K562 (cell line): ENCODE results near the gene CCL20. TPM values are rescaled to one million over a fixed set of nuclear protein-coding genes. Genes with fewer than 3 reads are reported as not detected.

Source experiments
- FOXP1 ChIP-seq: sonication (generic); formaldehyde crosslinking; IDR thresholded peaks from 2 replicates; pipeline ENCODE4 v1.8.0; 2022; ENCODE audit warnings: mild to moderate bottlenecking, missing genetic modification reagents
- GATA2 ChIP-seq: sonication (generic); formaldehyde crosslinking; IDR thresholded peaks from 2 replicates; pipeline ENCODE4 v1.4.0; 2020; ENCODE audit warnings: mild to moderate bottlenecking, missing genetic modification reagents
- GTF2F1 ChIP-seq: IDR thresholded peaks from 2 replicates; pipeline ENCODE4 v1.6.1; 2011; ENCODE audit warnings: low read depth, low read length, improper control_type of control experiment
- TAF1 ChIP-seq: IDR thresholded peaks from 2 replicates; pipeline ENCODE4 v1.6.1; 2011; ENCODE audit warnings: mild to moderate bottlenecking, low read length, moderate library complexity; ENCODE audit not compliant: insufficient read depth, control insufficient read depth, severe bottlenecking; ENCODE audit errors: extremely low read depth
- TGIF2 ChIP-seq: sonication (generic); formaldehyde crosslinking; IDR thresholded peaks from 2 replicates; pipeline ENCODE4 v1.8.1; 2022; ENCODE audit warnings: mild to moderate bottlenecking, missing genetic modification reagents, moderate library complexity
- polyA plus RNA-seq, 8 experiments: library from polyadenylated mRNA; depleted of rRNA in 4 of 8; stranded (reverse) in 5 of 8; unstranded in 3 of 8; fragments of >200 nt; fragmentation: Nextera tagmentation in 2 of 8; fragmentation: Illumina TruSeq in 1 of 8; extraction: Ambion mirVana in 2 of 8; extraction: Trizol in 1 of 8; gene quantifications; 2 replicates each; pipeline versions ENCODE4 v1.2.1 to v1.2.3, GENCODE V29; 2011 to 2014; ENCODE audit warnings: inconsistent platforms in 1 of 8, missing spikeins in 1 of 8
- total RNA-seq, 7 experiments: library from RNA; depleted of rRNA in 6 of 7; stranded (reverse); fragments of >200 nt in 6 of 7; fragmentation: Illumina TruSeq in 2 of 7; extraction: Trizol in 2 of 7; gene quantifications; 2 replicates each; pipeline versions ENCODE4 v1.2.1 to v1.2.3, GENCODE V29; 2011 to 2021; ENCODE audit warnings: low replicate concordance in 1 of 7
- TF ChIP-seq, protein P1 (sequence below), 2 experiments: IDR thresholded peaks in 1 of 2; conservative IDR thresholded peaks in 1 of 2; 2 replicates each; pipeline ENCODE4 v1.6.1; 2016; ENCODE audit warnings: low read depth in 2 of 2, mild to moderate bottlenecking in 1 of 2, missing compliant biosample characterization in 1 of 2, missing genetic modification characterization in 1 of 2, moderate library complexity in 1 of 2
- TF ChIP-seq, protein P2 (sequence below), 2 experiments: fragments of 450-650 bp; conservative IDR thresholded peaks; 2 replicates each; pipeline ENCODE4 v1.6.1; 2017; ENCODE audit warnings: mild to moderate bottlenecking in 2 of 2, moderate library complexity in 2 of 2

Gene CCL20
- total and polyA plus RNA-seq, 9 of the 15 experiments (the other 6 are each of a cell fraction or from before 2014, with no cell fraction given), result 0.29 TPM; not detected in 8

DNA sequence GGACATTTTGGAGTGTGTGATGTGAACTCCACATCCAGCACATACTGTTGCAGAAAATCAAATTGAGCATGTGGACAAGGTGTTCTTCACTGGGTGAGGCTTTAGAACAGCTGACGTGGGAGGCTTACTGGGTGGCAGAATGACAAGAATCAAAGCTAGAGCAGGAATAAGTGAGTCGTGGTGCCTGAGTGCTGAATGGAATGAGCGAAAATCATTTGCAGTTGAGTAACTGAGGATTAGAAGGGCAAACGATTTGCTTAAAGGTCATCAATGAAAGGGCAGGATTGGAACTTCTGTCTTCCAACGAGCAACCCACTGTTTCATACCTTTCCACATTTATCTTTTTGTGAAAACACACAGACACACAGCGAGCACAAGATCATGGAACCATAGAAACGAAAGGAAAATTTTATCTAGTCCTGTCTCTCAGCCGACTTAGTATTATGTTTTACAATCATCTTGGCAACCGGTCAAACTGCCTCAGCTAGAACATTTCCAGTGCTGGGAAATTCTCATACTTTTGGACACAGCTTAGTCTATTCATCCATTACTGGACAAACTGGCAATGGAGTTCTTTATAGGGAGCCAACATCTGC, 50.6 kb downstream of the CCL20 start (continued):
- TF ChIP-seq, protein P1, sequence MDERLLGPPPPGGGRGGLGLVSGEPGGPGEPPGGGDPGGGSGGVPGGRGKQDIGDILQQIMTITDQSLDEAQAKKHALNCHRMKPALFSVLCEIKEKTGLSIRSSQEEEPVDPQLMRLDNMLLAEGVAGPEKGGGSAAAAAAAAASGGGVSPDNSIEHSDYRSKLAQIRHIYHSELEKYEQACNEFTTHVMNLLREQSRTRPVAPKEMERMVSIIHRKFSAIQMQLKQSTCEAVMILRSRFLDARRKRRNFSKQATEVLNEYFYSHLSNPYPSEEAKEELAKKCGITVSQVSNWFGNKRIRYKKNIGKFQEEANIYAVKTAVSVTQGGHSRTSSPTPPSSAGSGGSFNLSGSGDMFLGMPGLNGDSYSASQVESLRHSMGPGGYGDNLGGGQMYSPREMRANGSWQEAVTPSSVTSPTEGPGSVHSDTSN (CRISPR knock-in tag; IDR thresholded peaks at IDR 0.05; ENCODE audit: low read depth), result no peak
- TF ChIP-seq, protein P1 (tag; conservative IDR thresholded peaks at IDR 0.05; ENCODE audit: low read depth), result no peak
- TF ChIP-seq GATA2 (CRISPR knock-in tag) (no peak), FOXP1 (CRISPR knock-in tag) (no peak), GTF2F1 (no peak), TAF1 (no peak), TGIF2 (CRISPR knock-in tag) (no peak)
- TF ChIP-seq, protein P2, sequence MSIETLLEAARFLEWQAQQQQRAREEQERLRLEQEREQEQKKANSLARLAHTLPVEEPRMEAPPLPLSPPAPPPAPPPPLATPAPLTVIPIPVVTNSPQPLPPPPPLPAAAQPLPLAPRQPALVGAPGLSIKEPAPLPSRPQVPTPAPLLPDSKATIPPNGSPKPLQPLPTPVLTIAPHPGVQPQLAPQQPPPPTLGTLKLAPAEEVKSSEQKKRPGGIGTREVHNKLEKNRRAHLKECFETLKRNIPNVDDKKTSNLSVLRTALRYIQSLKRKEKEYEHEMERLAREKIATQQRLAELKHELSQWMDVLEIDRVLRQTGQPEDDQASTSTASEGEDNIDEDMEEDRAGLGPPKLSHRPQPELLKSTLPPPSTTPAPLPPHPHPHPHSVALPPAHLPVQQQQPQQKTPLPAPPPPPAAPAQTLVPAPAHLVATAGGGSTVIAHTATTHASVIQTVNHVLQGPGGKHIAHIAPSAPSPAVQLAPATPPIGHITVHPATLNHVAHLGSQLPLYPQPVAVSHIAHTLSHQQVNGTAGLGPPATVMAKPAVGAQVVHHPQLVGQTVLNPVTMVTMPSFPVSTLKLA (conservative IDR thresholded peaks at IDR 0.05), result no peak
